Measurements from ENCODE around the gene SYCE1.

DNA sequence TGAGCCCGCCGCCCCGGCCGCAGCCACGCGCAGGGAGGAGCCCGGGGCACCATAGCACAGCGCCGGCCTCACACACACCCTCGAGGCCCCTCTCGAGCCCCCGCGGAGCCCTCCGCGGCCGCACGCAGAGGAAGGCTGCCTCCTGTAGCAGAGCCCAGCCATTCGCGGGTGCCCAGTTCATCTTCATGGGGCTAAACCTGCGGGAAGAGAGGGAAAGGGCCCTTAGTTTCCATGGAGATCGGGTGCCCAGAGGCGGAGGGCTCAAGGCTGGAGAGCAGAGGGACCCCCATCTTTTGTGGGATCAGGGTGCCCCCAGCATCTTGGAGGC, 2.9 kb upstream of the SYCE1 start:
- TF ChIP-seq, protein P1, sequence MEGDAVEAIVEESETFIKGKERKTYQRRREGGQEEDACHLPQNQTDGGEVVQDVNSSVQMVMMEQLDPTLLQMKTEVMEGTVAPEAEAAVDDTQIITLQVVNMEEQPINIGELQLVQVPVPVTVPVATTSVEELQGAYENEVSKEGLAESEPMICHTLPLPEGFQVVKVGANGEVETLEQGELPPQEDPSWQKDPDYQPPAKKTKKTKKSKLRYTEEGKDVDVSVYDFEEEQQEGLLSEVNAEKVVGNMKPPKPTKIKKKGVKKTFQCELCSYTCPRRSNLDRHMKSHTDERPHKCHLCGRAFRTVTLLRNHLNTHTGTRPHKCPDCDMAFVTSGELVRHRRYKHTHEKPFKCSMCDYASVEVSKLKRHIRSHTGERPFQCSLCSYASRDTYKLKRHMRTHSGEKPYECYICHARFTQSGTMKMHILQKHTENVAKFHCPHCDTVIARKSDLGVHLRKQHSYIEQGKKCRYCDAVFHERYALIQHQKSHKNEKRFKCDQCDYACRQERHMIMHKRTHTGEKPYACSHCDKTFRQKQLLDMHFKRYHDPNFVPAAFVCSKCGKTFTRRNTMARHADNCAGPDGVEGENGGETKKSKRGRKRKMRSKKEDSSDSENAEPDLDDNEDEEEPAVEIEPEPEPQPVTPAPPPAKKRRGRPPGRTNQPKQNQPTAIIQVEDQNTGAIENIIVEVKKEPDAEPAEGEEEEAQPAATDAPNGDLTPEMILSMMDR (optimal IDR thresholded peaks at IDR 0.05 in 1 of 3, IDR thresholded peaks at IDR 0.05 in 1 of 3, conservative IDR thresholded peaks at IDR 0.05 in 1 of 3; ENCODE audit: extremely low read depth in 1 of 3, insufficient read depth in 2 of 3, low read length in 3 of 3), result no peak
- TF ChIP-seq EZH2 (IDR thresholded peaks at IDR 0.05; ENCODE audit: low read length), result no peak
